Right ventricle myocardium superior (tissue), 1 donor: Measurements from ENCODE around the gene LIPK. TPM values are rescaled to one million over a fixed set of nuclear protein-coding genes. Genes with fewer than 3 reads are reported as not detected.
A peak's percentile ranks its signal among the peaks of the same experiment; 100 is the strongest.

ENCODE experiments used
- ATAC-seq: fragments of 200-7000 bp; cut with Tn5 transposase; one replicate; pipeline ENCODE4 v1.9.1; 2020; ENCODE audit warnings: mild to moderate bottlenecking; ENCODE audit not compliant: poor library complexity
- DNase-seq: peaks from one replicate; pipeline ENCODE4 v3.0.0-alpha.2; 2020
- intact Hi-C: fragments of 100-400 bp; cut with DNase I; formaldehyde crosslinking; loops from one replicate; pipeline ENCODE4 v1.11.2; 2022
- total RNA-seq: library from RNA; stranded (reverse); fragmentation: NEBNext Ultra II Directional; extraction: Animal tissue kit (Norgen Biotek cat#: 25700); gene quantifications from one replicate; pipeline ENCODE4 v1.2.1, GENCODE V29; 2021
- donor health status: DM: no; HTN: yes; CAD: no; lungs with severe emphysema.

LIPK gene
- total RNA-seq, 1 donor from 2014 or later, result not detected

DNA sequence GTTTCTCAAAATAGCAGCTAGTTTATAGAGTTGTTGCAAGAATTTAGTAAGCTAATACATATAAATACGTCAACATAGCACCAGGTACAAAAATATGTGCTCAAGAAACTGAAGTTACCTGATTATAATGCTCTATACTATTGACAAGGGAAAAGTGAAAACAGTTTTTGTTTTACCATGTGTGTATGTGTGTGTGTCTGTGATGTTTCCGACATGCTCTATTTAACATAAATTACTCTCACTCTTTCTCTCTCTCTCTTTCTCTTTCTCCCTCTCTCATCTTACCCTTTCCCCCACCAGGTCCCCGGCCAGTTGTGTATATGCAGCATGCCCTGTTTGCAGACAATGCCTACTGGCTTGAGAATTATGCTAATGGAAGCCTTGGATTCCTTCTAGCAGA, 58.1 kb downstream of the LIPK start:
- ATAC-seq, result no peak
- DNase-seq, result no peak
- intact Hi-C loops, result no loop called here

GRCh38 chr10:88765816-88766215, 59.8 kb downstream of the LIPK start:
- intact Hi-C loops, result no loop called here
- no peak for DNase-seq
- no peak for ATAC-seq

DNA sequence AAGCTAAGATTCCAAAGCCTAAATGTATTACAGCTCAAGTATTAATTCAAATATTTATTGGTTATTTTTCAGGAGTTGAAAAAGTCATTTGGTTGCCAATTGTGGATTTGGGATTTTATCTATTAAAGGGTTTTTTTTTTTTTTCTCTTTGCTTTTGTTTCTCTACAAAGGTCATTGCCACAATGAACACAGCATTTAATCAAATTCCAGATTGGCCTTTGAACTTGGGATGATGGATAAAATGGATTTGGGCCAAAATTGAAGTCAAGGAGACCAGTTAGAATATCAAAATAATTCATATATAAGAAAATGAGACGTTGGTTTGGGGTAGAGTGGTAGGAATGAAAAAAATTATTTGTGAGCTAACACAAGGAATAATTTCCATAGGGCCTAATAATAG, 63.3 kb downstream of the LIPK start:
- no peak for DNase-seq
- ATAC-seq, result no peak
- intact Hi-C loops, result no loop called here

DNA sequence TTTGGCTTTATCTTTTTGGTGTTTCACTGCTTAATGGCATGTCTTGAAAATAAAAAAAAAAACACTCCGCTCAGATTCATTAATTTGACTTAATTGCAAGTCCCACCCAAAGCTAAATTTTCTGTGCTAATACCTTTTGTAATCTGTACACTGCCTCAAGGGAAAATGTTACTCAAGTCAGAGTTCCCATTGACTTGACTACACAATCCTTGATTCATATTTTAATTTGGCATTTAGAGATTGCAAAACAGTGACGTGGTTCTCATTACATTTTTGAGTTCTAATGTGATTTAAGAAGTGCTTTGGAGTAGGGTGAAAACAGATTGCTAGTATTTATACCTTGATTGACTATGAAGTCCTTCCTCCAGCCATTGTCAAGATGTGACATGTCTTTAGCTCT, 75.2 kb downstream of the LIPK start:
- intact Hi-C loops, result no loop called here
- ATAC-seq, result no peak
- DNase-seq, result no peak

GRCh38 chr10:88782222-88782621, 76.2 kb downstream of the LIPK start:
- intact Hi-C loops, result no loop called here
- no peak for ATAC-seq
- DNase-seq, result no peak

GRCh38 chr10:88783724-88784123, 77.7 kb downstream of the LIPK start:
- DNase-seq, result no peak
- intact Hi-C loops, result no loop called here
- no peak for ATAC-seq

- no peak for DNase-seq
- intact Hi-C loops, result no loop called here
- ATAC-seq, result no peak
Observed at GRCh38 chr10:88786032-88786770, 80.2 kb downstream of the LIPK start.

DNA sequence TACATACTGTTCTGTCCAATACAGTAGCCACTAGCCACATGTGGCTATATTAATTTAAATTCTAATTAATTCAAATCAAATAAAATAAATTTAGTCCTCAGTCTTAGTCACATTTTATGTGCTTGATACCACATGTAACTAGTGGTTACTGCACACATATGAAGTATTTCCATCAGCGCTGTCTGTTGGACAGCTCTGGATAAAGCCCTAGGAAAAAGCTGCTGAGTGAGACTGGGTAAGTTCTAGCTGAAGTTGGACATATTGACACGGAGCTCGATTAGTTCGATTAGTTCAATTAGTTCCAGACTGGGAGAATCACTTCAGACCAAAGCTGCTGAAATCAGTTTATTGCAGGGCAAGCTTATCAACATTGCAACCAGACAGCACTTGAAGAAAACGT, 81.4 kb downstream of the LIPK start:
- DNase-seq (no peak), ATAC-seq (no peak)
- intact Hi-C loops, result no loop called here

DNA sequence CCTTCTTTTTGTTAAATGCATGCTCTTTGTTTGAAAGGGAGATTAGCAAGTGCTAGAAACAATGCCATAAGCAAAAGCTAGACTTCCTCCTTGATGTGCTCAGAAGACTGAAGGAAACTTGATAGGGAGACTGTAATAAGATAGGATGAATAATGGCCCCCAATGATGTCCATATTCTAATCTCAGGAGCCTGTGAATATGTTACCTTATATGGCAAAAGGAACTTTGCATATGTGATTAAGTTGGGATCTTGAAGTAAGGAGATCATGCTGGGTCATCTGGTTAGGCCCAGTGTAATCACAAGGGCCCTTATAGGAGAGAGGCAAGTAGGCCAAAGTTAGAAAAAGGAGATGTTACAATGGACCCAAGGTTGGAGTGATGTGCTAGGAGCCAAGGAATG, 82.9 kb downstream of the LIPK start:
- DNase-seq, result no peak
- intact Hi-C loops, result no loop called here
- ATAC-seq, result no peak

DNA sequence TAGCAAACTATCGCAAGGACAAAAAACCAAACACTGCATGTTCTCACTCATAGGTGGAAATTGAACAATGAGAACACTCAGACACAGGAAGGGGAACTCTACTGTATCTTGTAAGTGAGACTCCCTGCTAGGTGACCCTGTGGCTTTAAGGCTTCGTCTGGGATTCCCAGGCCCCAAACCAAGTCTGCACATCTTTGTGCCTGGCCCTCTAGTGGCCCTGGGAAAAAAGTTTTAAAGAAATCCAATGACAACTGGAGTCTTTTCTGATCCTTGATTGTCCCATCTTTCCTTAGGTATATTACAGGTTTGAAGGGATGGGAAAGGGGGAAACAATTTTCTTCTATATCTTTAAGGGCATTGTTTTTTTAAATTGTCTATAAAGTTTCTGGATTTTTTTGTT, 85.9 kb downstream of the LIPK start:
- DNase-seq (no peak), ATAC-seq (peak; percentile 48)
- intact Hi-C loops, result loop anchor here (10.0 kb wide), 1 partner anchor 97 kb away; no protein-coding TSS in a partner anchor

DNA sequence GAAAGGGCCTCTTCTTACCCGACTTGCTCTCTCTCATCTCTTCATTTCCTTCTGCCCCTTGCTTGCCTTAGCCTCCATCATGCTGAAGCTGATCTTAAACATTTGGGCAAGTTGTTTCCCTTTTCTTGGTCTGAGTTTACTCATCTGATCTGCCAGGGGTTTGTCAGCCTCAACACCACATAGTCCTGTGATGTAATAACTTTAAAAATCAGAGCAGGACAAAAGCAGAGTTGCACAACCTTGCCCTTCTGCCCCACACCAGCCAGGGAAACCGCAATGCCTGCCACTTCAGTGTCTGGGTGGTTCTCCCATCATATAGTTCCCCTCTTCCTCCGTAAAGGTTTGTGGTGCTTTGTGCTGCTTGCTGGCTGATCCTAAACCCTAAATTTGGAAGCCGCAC, 86.6 kb downstream of the LIPK start:
- ATAC-seq, result peak; percentile 55
- peak; percentile 59 for DNase-seq
- intact Hi-C loops, result loop anchor here (10.0 kb wide), 1 partner anchor 98 kb away; no protein-coding TSS in a partner anchor

DNA sequence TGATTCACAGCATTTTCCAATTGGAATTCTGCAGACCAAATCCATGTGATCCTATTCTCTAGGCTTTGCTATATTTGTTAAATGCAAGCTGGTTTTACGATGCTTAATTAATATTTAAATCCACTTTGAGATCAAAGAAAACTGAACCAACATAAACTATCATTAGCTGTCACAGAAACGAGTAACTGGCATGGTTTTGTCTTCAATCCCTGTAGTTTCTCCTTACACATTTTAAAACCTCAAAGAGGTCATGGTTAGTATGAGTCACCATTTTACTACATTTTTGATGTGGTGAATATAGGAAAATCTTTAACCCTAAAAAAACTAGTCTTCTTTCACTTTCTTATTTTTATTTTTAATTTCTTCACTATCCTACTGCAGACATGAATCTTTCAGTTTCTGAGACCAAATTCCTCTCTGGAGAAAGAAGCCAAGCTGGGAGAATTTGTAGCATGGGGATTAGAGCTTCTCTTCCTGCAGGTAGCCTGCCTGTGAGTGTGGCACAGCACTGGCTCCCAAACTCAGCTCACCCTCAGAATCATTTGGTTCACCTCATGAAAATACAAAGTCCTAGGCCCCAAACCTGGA, 87.8 kb downstream of the LIPK start:
- ATAC-seq (no peak), DNase-seq (no peak)
- intact Hi-C loops, result loop anchor here (10.0 kb wide), 1 partner anchor 99 kb away; no protein-coding TSS in a partner anchor

DNA sequence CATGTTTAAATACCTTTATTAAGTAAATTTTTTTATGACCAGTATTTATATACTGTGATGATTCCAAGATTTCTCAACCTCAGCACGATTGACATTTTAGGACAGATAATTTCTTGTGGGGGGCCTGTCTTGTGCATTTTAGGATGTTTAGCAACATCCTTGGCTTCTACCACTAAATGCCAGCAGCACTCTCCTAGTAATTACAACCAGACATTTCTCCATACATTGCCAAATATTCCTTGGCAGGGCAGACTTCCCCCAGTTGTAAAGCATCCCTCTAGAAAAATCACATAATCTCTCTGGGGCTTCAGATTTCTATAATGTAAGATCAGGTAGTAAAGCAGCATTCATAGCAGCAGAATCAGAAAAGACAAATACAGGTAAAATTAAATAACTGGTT, 88.7 kb downstream of the LIPK start:
- no peak for ATAC-seq
- DNase-seq, result no peak
- intact Hi-C loops, result loop anchor here (10.0 kb wide), 1 partner anchor 100 kb away; no protein-coding TSS in a partner anchor

GRCh38 chr10:88800152-88801125, 94.4 kb downstream of the LIPK start:
- intact Hi-C loops, result no loop called here
- no peak for ATAC-seq
- DNase-seq, result no peak

Other genes with a start within 250 kb of the LIPK start
- gene RNLS, start 122.9 kb upstream of the LIPK start, total RNA-seq, result 22.5 TPM
- gene LIPJ, start 119.5 kb upstream of the LIPK start, total RNA-seq, result not detected
- not detected for gene LIPF, start 41.8 kb upstream of the LIPK start, total RNA-seq
- not detected for gene LIPN, start 53.8 kb downstream of the LIPK start, total RNA-seq
- gene LIPM, start 96.5 kb downstream of the LIPK start, total RNA-seq, result not detected
- gene ANKRD22, start 145.6 kb downstream of the LIPK start, total RNA-seq, result not detected
- 2.0 TPM for gene STAMBPL1, start 174.0 kb downstream of the LIPK start, total RNA-seq
- gene ACTA2, start 246.5 kb downstream of the LIPK start, total RNA-seq, result 74.5 TPM